GM12801 (cell line): ENCODE data around the gene BCL2L2.

Experiments
- CTCF ChIP-seq: IDR thresholded peaks from one replicate; pipeline ENCODE4 v1.5.1; 2011; ENCODE audit warnings: control low read depth; ENCODE audit not compliant: insufficient read length; ENCODE audit errors: extremely low read depth

Gene BCL2L2

GRCh38 chr14:23345987-23346692 lies 39.5 kb downstream of the BCL2L2 start:
- TF ChIP-seq CTCF = no peak

DNA sequence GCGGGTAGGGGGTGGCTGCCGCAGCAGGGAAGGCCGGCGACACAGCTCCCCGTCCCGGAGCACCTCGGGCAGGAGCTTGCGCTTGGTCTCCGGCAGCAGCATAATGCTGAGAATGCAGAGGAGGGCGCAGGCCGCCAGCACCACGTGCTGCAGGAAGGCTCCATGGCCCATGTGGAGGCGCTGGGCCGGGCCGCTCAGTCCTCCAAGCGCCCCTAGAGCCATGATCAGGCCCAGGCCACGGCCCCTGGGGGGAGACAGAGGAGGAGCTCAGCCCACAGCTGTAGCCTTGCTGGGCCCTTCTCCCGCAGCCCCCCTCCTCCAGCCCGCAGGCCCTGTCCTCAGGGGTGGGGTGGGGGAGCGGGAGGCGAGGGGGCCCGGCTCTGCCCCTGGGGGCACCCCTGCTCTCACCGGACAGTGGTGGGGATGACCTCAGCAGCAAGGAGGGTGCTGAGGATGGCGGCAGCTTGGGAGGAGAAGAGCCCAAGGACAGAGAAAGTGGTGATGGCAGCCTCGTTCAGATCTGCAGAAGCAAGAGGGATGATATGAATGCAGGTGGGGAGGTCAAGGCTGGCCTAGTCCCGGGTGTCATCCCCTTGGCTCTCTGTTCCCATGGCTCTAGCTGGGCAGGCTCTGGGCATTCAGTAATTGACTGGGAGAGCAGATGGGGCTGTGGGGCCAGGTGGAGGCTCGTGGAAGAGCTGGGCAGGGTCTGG lies 40.2 kb downstream of the BCL2L2 start:
- no peak for TF ChIP-seq CTCF

DNA sequence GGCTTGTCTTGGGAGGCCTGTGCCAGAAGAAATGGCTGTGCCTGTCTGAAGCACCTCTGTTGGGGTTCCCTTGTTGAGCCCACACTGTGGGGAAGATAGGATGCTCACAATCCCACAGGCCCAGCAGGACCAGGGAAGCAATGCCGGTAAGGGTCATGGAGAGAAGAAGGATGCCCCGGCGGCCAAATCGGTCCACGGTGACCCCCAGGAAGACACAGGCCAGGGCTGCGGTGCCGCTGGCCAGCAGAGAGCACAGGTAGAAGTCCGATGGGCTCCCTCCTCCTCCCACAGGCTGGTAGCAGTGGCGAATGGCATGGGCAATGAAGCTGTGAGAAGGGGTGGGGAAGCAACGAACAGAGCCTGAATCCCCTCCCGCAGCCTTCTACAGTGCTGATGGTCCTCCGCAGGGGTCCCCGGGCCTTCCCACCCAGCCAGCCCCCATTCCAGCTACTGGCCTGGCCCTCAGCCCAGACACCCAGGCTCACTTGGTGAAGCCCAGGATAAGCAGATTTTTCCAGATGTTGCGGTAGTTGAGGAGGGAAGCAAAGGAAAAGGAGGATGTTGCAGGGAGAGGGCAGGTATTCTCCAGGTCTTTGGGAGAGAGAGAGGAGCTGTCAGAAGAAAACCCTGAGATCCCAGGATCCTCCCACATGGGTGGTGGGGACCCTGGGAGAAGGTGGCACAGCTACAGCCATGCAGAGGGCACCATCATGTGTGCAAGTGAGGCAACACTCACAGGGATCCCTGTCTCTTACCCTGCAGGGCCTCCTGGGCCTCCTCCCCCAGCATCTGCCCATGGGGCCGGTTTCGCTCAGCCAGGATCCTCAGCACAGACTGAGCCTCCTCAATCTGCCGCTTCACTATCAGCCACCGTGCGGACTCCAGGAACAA lies 41.0 kb downstream of the BCL2L2 start:
- TF ChIP-seq CTCF = no peak

DNA sequence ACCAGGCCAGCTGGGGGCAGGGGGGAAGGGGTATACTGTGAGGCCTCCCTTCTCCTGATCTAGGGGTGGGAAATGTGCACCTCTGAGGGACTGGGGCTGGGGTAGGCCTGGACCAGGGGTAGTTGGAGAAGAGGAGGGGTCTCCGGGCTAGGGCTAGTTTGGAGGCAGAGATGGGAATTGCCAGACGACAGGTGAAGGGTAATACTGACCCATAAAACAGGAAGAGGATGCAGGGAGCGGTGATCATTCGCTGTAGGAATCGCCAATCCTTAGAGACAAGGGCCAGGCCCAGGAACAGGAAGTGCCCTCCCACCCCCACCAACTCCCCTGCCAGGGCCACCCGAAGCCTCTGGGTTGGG lies 41.6 kb downstream of the BCL2L2 start:
- TF ChIP-seq CTCF = no peak

- no peak for TF ChIP-seq CTCF
These were observed 42.7 kb downstream of the BCL2L2 start for GRCh38 chr14:23349156-23349845.

DNA sequence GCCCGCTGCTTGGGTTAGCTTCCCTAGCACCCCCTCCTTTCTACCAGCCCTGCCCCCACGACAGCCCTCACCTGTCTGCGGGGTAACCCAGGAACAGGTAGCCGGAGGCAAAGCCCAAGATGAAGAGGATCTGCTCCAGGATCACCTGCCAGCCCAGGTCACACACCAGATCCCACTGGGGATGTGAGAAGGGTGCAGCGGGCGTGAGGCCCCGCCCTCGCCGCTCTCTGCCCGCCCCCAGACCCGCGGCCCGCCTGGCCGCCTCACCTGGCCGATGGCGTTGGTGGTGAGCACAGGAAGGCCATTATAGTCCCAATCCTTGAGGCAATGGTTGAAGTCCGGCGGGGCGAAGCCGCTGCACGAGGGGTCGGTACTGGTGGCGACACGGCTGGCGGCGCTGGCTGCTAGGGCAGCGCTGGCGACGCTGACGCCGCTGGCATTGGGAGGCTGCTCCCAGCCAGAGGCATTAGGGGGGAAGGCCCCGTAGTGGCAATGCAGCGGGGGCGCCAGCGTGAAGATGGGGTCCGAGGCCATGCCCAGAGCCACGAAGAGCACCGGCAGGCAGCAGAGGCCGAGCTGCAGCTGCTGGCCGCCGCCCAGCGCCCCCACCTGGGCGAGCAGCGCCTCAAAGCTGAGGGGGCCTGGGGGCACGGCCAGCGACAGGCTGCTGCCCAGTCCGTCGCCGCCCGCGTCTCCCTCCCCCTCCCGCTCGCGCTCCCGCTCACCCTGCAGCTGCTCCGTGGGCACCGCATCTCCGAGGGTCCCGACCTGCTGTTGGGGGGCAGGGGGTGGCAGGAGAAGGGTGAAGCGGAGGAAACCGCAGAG lies 45.3 kb downstream of the BCL2L2 start:
- no peak for TF ChIP-seq CTCF
